ENCODE measurements around the gene PRTN3.

DNA sequence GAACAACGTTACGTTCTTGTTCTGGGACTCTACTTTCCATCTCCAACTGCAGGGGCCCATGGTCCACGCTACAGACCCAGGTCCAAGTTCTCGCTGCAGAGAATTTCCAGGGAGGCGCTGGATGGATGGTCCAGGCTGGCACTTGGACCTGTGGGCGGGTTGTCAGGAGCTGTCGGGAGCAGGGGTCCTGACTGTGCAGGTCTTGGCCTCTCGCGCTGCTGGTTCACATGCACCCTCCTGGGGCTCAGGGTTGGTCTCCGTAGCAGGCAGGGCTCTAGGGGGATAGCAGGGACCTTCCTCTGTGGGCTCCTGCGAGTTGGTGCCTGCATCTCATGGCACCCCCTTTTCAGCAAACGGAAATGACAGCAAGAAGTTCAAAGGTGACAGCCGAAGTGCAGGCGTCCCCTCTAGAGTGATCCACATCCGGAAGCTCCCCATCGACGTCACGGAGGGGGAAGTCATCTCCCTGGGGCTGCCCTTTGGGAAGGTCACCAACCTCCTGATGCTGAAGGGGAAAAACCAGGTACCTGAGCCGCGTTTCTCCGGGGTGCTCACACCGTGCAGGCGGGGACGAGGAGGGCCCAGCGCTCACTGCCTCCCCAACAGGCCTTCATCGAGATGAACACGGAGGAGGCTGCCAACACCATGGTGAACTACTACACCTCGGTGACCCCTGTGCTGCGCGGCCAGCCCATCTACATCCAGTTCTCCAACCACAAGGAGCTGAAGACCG, 36.9 kb upstream of the PRTN3 start:
- TF ChIP-seq POLR2AphosphoS5 (IDR thresholded peaks at IDR 0.05; ENCODE audit: low read depth, low read length): no peak
- TF ChIP-seq, protein P1, sequence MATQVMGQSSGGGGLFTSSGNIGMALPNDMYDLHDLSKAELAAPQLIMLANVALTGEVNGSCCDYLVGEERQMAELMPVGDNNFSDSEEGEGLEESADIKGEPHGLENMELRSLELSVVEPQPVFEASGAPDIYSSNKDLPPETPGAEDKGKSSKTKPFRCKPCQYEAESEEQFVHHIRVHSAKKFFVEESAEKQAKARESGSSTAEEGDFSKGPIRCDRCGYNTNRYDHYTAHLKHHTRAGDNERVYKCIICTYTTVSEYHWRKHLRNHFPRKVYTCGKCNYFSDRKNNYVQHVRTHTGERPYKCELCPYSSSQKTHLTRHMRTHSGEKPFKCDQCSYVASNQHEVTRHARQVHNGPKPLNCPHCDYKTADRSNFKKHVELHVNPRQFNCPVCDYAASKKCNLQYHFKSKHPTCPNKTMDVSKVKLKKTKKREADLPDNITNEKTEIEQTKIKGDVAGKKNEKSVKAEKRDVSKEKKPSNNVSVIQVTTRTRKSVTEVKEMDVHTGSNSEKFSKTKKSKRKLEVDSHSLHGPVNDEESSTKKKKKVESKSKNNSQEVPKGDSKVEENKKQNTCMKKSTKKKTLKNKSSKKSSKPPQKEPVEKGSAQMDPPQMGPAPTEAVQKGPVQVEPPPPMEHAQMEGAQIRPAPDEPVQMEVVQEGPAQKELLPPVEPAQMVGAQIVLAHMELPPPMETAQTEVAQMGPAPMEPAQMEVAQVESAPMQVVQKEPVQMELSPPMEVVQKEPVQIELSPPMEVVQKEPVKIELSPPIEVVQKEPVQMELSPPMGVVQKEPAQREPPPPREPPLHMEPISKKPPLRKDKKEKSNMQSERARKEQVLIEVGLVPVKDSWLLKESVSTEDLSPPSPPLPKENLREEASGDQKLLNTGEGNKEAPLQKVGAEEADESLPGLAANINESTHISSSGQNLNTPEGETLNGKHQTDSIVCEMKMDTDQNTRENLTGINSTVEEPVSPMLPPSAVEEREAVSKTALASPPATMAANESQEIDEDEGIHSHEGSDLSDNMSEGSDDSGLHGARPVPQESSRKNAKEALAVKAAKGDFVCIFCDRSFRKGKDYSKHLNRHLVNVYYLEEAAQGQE (IDR thresholded peaks at IDR 0.05; ENCODE audit: insufficient read depth in 1 of 2, low read depth in 2 of 2, low read length in 2 of 2): no peak
- no peak for TF ChIP-seq SIN3A (IDR thresholded peaks at IDR 0.05; ENCODE audit: borderline replicate concordance, insufficient read depth, low read length)
- no peak for TF ChIP-seq TAF1 (IDR thresholded peaks at IDR 0.05; ENCODE audit: borderline replicate concordance, insufficient read depth, low read length)
